PFSK-1 (cell line): ENCODE measurements around the gene TMEM62.

Source experiments
- FOXP2 ChIP-seq: optimal IDR thresholded peaks from 2 replicates; pipeline ENCODE3; 2011; ENCODE audit warnings: borderline replicate concordance, control low read depth, inconsistent platforms; ENCODE audit not compliant: insufficient read depth; ENCODE audit errors: extremely low read length, extremely low read depth
- POLR2AphosphoS5 ChIP-seq: IDR thresholded peaks from 2 replicates; pipeline ENCODE4 v1.6.1; 2012; ENCODE audit warnings: low read depth, mild to moderate bottlenecking, control low read depth, low read length, moderate library complexity
- SIN3A ChIP-seq: IDR thresholded peaks from 2 replicates; pipeline ENCODE4 v1.6.1; 2012; ENCODE audit warnings: mild to moderate bottlenecking, low read length, moderate library complexity, borderline replicate concordance; ENCODE audit not compliant: insufficient read depth
- TAF1 ChIP-seq: IDR thresholded peaks from 2 replicates; pipeline ENCODE4 v1.6.1; 2012; ENCODE audit warnings: low read length, control low read depth, borderline replicate concordance; ENCODE audit not compliant: insufficient read depth
- TF ChIP-seq, protein P1 (sequence below), 2 experiments: IDR thresholded peaks; 2 replicates each; pipeline versions ENCODE4 v1.6.1 to v1.8.0; 2011 to 2012; ENCODE audit warnings: low read depth in 2 of 2, low read length in 2 of 2, control low read depth in 1 of 2, inconsistent platforms in 1 of 2, mild to moderate bottlenecking in 1 of 2, moderate library complexity in 1 of 2; ENCODE audit not compliant: insufficient read depth in 1 of 2

TMEM62 gene

GRCh38 chr15:43204016-43204901 is 70.9 kb downstream of the TMEM62 start:
- no peak for TF ChIP-seq POLR2AphosphoS5
- no peak for TF ChIP-seq FOXP2
- TF ChIP-seq, protein P1, sequence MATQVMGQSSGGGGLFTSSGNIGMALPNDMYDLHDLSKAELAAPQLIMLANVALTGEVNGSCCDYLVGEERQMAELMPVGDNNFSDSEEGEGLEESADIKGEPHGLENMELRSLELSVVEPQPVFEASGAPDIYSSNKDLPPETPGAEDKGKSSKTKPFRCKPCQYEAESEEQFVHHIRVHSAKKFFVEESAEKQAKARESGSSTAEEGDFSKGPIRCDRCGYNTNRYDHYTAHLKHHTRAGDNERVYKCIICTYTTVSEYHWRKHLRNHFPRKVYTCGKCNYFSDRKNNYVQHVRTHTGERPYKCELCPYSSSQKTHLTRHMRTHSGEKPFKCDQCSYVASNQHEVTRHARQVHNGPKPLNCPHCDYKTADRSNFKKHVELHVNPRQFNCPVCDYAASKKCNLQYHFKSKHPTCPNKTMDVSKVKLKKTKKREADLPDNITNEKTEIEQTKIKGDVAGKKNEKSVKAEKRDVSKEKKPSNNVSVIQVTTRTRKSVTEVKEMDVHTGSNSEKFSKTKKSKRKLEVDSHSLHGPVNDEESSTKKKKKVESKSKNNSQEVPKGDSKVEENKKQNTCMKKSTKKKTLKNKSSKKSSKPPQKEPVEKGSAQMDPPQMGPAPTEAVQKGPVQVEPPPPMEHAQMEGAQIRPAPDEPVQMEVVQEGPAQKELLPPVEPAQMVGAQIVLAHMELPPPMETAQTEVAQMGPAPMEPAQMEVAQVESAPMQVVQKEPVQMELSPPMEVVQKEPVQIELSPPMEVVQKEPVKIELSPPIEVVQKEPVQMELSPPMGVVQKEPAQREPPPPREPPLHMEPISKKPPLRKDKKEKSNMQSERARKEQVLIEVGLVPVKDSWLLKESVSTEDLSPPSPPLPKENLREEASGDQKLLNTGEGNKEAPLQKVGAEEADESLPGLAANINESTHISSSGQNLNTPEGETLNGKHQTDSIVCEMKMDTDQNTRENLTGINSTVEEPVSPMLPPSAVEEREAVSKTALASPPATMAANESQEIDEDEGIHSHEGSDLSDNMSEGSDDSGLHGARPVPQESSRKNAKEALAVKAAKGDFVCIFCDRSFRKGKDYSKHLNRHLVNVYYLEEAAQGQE (IDR thresholded peaks at IDR 0.05; ENCODE audit: insufficient read depth in 1 of 2, low read depth in 2 of 2, low read length in 2 of 2) = no peak
- TF ChIP-seq TAF1 = no peak
- no peak for TF ChIP-seq SIN3A

DNA sequence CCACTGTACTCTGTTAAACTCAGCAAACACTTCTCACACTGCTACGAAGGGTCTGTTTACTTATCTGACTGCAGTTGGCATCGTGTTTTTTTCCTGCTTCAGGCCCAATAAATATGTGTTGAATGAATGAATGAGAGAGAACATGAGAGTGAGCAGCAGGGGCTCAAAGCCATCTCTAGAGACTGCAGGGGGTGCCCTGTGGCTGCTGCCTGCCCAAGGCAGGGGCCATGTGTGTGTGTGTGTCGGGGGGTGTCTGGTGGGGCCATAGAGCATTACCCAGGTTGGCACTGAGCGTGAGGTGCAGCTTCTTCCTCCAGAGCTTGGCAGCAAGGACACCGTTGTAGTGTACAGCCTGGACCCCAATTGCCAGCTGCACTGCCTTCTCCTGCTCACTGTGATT is 72.7 kb downstream of the TMEM62 start:
- TF ChIP-seq, protein P1 (IDR thresholded peaks at IDR 0.05; ENCODE audit: insufficient read depth in 1 of 2, low read depth in 2 of 2, low read length in 2 of 2) = no peak
- TF ChIP-seq TAF1 (no peak), SIN3A (no peak), FOXP2 (no peak), POLR2AphosphoS5 (no peak)

DNA sequence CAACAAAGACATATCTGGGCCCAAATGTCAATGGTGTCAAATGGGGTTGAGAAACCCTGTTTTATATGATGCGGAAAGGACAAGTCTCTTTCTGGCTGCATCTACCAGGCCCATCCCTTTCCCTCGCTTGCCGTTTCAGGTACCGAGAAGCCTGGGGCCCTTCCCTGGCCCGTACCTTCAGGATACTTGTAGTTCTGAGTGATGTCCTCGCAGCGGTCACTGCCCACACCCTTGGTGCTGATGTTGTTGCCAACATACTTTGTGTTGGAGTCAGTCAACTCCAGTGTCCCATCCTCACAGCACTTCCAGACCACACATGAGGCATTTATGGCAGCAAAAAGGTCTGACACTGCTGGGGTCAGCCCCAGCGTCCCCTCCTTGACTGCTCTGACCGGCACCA is 73.6 kb downstream of the TMEM62 start:
- TF ChIP-seq SIN3A (no peak), POLR2AphosphoS5 (no peak), TAF1 (no peak), FOXP2 (no peak)
- TF ChIP-seq, protein P1 (IDR thresholded peaks at IDR 0.05; ENCODE audit: insufficient read depth in 1 of 2, low read depth in 2 of 2, low read length in 2 of 2) = no peak

- TF ChIP-seq, protein P1 (IDR thresholded peaks at IDR 0.05; ENCODE audit: insufficient read depth in 1 of 2, low read depth in 2 of 2, low read length in 2 of 2) = no peak
- no peak for TF ChIP-seq SIN3A
- no peak for TF ChIP-seq TAF1
- TF ChIP-seq POLR2AphosphoS5 = no peak
- TF ChIP-seq FOXP2 = no peak
These were observed 74.9 kb downstream of the TMEM62 start for GRCh38 chr15:43208052-43209002.
